ENCODE measurements around the gene C16orf95. TPM values are rescaled to one million over a fixed set of nuclear protein-coding genes. Genes with fewer than 3 reads are reported as not detected.
"Not testable (repeated sequence)": the region's sequence is repeated elsewhere in the genome, so short reads cannot be mapped to it uniquely, and the experiment has no call there.

Gene C16orf95
- total RNA-seq, 6 experiments from 2014 or later, result 1.7 to 5.5 (median 3.9) TPM

DNA sequence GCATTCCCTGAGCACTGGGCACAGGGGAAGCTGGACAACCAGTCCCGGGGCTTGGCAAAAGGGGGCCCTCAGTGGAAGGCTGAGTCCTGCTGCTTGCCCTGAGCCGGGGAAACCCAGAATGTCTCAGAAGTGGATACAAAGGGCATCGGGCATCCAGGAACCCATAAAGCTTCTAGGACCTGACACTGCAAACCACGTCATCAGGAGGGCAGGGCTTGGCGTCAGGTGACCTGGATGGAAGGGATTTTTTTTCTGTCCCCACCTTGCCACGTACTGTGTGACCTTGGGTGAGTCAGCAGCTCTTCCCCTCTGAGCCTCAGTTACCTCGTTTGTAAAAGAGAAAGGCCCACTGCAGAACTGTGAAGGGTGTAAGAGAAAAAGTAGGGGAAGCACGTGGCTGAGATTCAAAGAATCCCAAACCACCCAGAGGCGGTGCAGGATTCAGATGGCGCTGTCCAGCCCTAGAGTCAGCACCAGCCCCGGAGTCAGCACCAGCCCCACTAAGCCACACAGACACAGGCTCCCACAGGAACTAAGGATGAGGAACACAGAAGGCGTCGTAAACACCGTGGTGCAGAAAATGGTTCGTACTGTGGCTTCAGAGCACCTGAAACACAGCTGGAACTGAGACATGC is 53.7 kb downstream of the C16orf95 start:
- ATAC-seq (no peak), DNase-seq (no peak)
- no peak for TF ChIP-seq POLR2A (IDR thresholded peaks at IDR 0.05)
- TF ChIP-seq CTCF (IDR thresholded peaks at IDR 0.05), result no peak
- Histone ChIP-seq H3K4me3 (no peak overlapping the region), H3K36me3 (no peaks in the 10 kb centered on the region), H3K9me3 (no peaks in the 10 kb centered on the region), H3K4me1 (peaks cover 0 to 6% (median 3%) of the 10 kb centered on the region in 4 donors), H3K27me3 (no peaks in the 10 kb centered on the region), H3K27ac (no peak overlapping the region)
- intact Hi-C loops (cut with DNase I), result no loop called here
- WGBS (ENCODE audit: insufficient coverage, low coverage, low lambda C conversion rate, missing lambda C conversion rate), result 68% methylated on average over 5 of the region's 15 CpGs

DNA sequence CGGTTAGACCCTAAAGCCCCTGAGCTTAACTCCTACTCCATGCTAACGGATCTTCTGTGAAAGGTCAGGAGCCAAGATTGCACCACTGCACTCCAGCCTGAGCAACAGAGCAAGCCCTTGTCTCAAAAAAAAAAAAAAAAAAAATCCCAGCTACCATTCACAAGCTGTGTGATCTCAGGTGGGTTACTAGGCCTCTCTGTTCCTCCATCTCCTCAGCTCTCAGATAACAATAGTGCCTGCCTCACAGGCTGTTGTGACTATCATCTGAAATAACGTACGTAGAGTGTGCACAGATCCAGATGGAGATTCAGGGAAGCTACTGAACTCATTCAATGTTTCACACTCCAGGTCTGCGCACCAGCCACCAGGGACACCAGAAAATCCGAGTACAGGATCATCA is 57.8 kb downstream of the C16orf95 start:
- no peaks in the 10 kb centered on the region for H3K36me3 ChIP-seq
- H3K27me3 ChIP-seq, result no peaks in the 10 kb centered on the region
- intact Hi-C loops (cut with DNase I), result no loop called here
- H3K27ac ChIP-seq, result no peak overlapping the region
- H3K4me3 ChIP-seq, result no peak overlapping the region
- no peaks in the 10 kb centered on the region for H3K9me3 ChIP-seq
- WGBS (ENCODE audit: insufficient coverage, low coverage, low lambda C conversion rate, missing lambda C conversion rate), result 80% methylated on average over 6 of the region's 6 CpGs
- DNase-seq (no peak), ATAC-seq (no peak)
- peaks cover 0 to under 1% (median under 1%) of the 10 kb centered on the region in 4 donors for H3K4me1 ChIP-seq
- no peak for TF ChIP-seq CTCF (IDR thresholded peaks at IDR 0.05)
- TF ChIP-seq POLR2A (IDR thresholded peaks at IDR 0.05), result no peak

GRCh38 chr16:87258653-87259052 is 58.5 kb downstream of the C16orf95 start:
- 71% methylated on average over 2 of the region's 3 CpGs for WGBS (ENCODE audit: insufficient coverage, low coverage, low lambda C conversion rate, missing lambda C conversion rate)
- H3K4me1 ChIP-seq; H3K4me3 ChIP-seq; H3K27me3 ChIP-seq; H3K9me3 ChIP-seq; intact Hi-C loops (cut with DNase I); H3K36me3 ChIP-seq; DNase-seq; ATAC-seq; H3K27ac ChIP-seq: not testable (repeated sequence)

GRCh38 chr16:87255866-87256265 is 61.3 kb downstream of the C16orf95 start:
- no peaks in the 10 kb centered on the region for H3K27me3 ChIP-seq
- H3K27ac ChIP-seq, result no peak overlapping the region
- H3K4me3 ChIP-seq, result no peak overlapping the region
- ATAC-seq (no peak), DNase-seq (no peak)
- intact Hi-C loops (cut with DNase I), result no loop called here
- TF ChIP-seq CTCF (IDR thresholded peaks at IDR 0.05) (no peak), POLR2A (IDR thresholded peaks at IDR 0.05) (no peak)
- no peaks in the 10 kb centered on the region for H3K9me3 ChIP-seq
- H3K36me3 ChIP-seq, result no peaks in the 10 kb centered on the region
- WGBS (ENCODE audit: insufficient coverage, low coverage, low lambda C conversion rate, missing lambda C conversion rate), result 40% methylated on average over 1 of the region's 13 CpGs
- H3K4me1 ChIP-seq, result no peaks in the 10 kb centered on the region

GRCh38 chr16:87254734-87255133 is 62.5 kb downstream of the C16orf95 start:
- WGBS (ENCODE audit: insufficient coverage, low coverage, low lambda C conversion rate, missing lambda C conversion rate), result 88% methylated on average over 5 of the region's 9 CpGs
- DNase-seq, result no peak
- H3K36me3 ChIP-seq, result no peaks in the 10 kb centered on the region

More at GRCh38 chr16:87254734-87255133, 62.5 kb downstream of the C16orf95 start:
- Histone ChIP-seq H3K9me3 (no peaks in the 10 kb centered on the region), H3K27ac (no peak overlapping the region), H3K4me1 (no peaks in the 10 kb centered on the region), H3K4me3 (no peak overlapping the region), H3K27me3 (no peaks in the 10 kb centered on the region)
- ATAC-seq, result no peak
- no peak for TF ChIP-seq CTCF (IDR thresholded peaks at IDR 0.05)
- no peak for TF ChIP-seq POLR2A (IDR thresholded peaks at IDR 0.05)
- intact Hi-C loops (cut with DNase I), result no loop called here

Measured in right lobe of liver (tissue), 6 donors.